SKM-1 treated with dmso at 0.1 percent for 144 hours (cell line): Measurements from ENCODE around the gene DGCR2.
"Not testable (repeated sequence)": the region's sequence is repeated elsewhere in the genome, so short reads cannot be mapped to it uniquely, and the experiment has no call there.

Source experiments
- DNase-seq: peaks from one replicate; lab custom pipeline; 2025; ENCODE audit not compliant: unreplicated experiment; lab: John Stamatoyannopoulos, UW

Gene DGCR2

DNA sequence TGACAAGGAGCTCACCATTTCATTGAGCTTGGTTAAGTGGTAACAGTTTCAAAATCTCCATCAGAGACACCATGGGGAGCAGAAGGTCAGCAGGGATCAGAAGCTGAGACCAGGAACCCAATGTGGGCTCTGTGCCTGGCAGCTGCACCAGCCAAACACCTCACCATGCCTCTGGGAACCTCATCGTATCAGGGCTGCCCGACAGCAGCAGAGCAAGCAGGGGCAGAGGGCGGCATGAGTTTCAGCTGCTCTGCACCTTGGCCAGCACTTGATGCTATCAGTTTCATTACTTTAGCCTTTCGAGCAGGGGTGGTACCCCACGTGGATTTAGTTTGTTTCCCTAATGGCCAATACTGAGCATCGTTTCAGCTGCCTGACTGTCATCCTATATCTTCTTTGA lies 77.8 kb downstream of the DGCR2 start:
- no peak for DNase-seq

DNA sequence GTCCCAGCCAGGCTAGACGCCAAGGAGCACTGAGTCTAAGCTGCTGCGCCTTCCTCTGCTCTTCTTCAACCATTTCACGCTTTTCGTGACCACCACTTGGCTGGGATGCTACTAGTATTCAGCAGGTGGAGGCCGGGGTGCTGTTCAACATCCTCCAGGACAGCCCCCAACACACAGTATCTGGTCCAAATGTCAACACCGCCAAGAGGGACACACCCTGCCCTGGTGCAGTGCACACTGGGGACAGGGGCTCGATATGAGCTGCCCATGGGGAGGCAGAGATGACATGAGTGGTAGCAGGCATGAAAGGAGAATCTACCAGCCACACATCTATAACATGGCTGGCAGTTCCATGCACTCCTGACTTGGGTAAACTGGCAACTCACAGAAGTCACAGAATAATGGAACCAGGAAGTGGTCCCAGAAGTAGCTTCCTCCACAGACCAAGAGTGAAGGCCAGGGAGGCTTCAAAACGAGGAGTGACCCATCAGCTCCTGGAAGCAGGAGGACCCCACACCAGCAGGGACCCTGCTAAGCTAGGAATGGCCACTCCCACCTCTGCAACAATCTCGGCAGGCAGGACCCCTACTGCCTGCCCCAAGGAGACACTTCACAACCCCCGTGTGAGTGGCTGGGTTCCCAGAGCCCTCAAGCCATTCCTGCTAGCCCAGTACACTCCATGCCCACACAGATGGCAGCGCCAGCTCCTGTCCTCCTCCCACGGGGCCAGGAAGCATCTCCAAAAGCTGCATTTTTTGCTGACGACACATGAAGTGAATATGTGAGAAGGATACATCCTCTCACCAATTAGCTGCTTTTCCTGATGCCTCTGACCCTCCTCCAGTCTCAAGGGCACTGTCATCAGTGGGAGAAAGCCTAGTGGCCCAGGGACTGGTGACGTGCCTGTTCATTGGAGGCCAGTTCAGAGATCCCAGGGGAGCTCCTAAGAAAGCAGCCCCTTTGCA lies 78.8 kb downstream of the DGCR2 start:
- DNase-seq = no peak

DNA sequence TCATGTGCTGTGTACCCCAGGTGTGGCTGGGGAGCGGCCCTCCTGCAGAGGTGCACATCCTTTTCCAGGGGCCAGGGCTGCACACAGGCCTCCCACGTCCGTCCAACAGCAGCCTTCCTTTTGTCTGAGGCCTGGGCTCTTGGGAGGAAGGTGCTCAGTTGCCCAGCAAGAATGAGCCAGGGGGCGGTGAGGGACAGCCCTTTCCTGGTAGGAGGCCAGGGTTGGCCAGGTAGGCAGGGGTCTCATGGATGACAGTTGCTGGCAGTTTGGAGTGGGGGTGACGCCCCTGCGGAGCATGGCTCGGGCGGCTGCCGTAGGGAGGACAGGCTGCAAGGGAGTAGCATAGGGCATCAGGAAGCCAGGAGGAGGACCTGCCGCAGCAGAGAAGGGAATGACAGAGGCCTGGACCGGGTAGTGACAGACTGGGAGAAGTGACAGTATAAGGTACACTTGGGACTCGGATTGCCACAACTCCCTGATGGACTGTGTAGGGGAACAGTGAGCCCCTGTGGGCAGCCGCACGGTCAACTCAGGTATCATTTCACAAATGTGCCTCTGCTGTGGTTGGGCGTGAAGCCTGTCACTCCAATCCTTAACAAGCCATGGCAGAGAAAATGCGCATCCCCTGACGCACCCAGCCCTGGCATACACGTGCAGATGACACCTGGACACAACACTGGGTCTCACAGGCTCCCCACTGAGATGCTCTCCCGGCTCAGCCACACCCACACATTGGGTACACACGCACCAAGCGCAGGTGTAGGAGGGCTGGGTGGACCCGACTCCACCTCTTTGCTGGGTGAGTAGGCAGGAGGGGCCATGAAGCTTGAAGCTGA lies 79.7 kb downstream of the DGCR2 start:
- DNase-seq = no peak

DNA sequence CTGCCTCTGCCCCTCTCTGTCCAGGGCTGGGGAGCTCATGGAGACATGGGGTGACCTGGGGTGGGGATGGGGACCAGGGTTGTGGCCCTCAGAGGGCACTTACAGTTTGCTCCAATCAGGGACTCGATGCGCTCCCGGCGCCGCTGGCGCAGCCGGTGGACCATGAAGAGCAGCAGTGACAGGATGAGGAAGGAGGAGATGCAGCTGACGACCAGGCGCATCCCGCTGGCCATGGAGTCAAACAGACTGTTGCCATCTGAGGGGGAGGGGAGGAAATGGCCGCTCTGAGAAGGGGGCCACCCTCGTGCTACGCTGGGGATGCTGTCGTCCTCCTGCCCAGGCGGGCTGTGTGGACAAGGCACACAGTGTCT lies 80.5 kb downstream of the DGCR2 start:
- no peak for DNase-seq

DNA sequence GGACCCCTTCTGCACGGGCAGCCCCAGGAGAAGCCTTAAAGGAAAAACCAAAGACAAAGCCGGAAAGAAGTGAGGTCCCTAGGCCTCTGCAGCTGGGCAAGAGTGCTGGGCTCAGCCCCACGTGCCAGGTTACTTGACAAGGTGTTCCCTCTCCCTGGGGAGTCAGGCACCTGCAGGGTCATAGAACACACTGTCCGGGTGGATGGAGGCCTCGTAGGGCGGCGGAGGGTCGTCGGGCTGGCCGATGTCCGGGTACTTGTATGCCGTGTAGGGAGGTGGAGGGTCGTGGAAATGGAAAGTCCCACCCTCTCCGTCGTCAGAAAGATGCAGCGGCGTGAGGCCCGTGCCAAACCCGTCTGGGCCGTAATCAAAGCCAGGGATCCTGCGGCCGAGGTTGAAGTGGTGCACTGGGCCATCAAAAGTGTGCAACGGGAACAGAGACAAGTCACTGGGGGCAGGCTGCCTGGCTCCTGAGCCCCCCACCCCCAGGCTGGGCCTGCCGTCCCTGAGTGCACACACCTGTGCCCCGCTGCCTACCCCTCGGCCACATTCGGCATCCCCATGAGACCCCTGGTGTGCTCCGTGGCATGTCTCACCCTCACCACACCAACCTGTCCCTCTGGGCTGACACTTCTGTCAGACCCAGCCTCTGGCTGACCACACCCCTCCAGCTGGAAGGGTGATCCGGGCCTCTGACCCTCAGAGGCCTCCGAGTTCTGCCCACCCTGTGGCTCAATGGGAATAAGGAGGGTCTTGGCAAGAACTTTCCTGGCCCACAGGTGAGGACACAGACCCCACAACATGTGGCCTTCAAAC lies 81.1 kb downstream of the DGCR2 start:
- DNase-seq = no peak

DNA sequence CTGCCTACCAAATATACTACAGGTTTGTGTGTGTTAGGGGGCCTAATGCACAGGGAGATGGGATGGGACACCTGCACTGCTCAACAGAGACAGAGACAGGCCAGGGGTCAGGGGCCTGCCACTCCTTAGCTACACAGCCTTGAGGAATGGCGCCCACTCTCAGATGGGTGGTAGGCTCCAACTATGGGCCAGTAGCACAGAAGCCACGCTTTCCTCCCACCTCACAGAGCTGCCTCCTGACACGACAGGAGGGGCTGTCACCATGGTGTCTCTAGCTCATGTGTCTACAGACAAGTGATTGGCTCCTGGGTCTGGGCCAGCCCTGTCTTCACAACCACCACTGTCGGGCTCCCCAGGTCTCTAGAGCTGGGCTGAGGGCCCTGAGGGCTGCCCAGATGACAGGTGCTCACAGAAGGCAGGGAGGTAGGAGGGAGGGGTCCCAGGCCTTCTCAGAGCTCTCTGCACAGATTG lies 81.8 kb downstream of the DGCR2 start:
- no peak for DNase-seq

DNA sequence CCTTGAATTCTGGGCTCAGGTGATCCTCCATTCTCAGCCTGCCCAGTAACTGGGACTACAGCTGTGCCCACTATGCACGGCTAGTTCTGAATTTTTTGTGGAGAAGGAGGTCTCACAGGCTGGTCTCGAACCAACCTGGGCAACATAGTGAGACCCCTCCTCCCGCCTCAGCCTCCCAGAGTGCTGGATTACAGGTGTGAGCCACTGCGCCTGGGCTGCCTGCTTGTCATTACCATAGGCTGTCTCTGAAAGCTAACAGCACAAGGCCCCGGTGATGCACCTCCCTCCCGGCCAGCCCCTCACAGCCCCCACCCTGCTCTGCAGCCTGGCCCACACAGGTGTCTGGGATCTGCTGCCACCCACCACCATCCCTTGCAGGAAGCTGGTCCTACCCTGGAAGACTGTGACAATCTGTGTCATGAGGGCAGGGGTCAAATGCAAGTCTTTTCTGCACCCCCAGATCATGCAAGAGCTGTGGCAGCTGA lies 82.4 kb downstream of the DGCR2 start:
- DNase-seq = no peak

DNA sequence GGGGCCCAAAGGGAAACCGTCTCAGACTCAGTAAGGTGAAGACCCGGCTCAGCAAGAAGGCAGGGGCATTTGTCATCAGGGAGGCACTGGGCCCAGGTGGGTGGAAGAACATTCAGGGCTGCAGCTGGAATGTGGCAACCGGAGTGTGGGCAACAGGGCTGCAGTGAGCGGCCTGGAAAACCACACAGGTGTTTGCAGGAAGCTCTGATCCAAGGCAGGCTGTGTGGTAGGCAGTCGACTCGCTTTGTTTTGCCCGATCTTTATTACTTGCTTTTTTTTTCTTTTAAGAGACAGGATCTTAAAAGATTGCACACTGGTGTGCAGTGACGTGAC lies 82.8 kb downstream of the DGCR2 start:
- no peak for DNase-seq

DNA sequence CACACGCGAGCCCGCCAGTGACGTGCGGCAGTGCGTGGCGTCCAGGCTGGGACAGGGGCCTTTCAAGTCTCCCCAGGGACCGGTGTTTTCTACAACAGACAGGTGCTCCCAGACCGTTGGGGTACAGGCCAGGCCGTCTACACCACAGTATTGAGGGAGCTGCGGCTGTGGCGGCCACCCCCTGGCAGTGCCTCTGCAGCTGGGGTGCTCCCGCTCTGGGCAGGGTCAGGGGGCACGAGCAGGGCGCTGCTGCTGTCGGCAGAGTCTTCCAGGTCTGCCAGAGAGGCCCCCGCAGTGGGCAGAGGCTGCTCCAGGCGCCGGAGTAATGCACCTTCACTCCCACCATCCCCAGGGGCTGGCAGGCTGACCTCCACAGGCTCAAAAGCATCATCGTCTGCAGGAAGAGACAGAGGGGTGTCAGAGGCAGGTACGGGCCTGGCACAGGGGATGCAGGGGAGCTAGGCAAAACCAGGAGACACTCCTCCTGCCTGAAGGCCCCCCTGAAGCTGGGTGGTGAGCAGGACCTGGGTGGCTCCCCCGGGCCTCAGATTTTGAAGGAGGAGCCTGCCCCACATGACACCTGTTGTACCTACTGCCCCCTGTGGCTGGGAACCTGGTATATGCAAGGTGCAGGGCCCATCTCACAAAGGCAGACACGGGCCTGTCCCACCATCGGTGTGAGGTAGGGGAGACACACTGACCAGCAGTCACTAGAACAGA lies 83.3 kb downstream of the DGCR2 start:
- DNase-seq = no peak

DNA sequence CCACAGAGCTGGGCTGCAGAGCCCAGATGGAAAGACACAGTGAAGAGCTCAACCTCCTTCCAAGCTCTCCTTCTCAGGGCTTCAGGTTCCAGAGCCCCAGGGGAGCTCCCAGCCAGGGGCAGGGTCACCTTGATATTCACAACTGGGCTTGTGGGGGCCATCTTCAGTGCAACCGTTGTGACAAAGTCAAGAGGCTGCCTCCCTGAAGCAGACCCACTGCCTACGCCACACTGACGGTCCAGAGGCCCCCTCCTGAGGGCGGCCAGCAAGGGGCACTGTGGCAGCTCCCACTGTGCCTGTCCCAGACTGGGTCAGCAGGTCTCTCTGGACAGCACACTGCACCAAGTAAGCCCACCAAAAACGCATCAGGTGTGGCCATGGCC lies 84.1 kb downstream of the DGCR2 start:
- DNase-seq = no peak

DNA sequence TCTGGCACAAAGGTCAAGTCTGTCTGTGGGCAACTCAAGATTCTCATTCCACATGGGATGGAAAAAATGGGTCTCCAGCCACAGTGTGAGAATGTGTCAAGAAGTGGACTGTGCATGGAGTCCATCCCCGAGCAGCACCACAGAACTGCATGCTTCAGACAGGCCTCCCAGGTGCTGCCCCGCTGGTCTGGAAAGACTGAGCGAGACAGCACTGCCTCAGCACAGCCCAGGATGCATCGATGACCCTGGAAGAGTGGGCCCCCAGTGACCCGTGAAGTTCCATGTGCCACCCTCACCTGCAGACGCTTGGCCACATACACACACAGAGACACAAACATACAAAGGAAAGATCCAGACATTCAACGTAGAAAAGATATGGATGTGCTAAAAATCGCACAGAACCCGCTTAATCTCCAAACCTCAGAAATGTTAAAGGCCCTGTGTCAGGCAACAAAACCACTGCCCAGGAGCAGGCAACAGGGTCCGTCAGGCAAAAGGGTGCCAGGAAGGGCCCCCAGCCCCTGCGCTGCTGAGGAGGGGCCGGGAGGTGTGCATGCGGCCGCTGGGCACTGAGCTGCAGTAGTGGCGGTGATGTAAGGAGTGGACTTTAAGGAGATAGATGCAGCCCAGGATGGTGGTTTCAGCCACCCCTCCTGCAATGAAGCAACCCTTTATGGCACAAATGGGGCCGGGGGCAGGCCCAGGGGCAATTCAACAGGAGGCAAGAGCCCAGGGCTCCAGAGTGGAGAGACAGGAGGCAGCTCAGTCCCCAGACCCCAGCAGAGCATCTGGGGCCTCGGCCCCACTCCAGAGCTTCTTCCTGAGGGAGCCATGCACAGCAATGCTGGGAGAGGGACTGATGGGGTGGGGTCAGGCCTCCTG lies 84.7 kb downstream of the DGCR2 start:
- no peak for DNase-seq

DNA sequence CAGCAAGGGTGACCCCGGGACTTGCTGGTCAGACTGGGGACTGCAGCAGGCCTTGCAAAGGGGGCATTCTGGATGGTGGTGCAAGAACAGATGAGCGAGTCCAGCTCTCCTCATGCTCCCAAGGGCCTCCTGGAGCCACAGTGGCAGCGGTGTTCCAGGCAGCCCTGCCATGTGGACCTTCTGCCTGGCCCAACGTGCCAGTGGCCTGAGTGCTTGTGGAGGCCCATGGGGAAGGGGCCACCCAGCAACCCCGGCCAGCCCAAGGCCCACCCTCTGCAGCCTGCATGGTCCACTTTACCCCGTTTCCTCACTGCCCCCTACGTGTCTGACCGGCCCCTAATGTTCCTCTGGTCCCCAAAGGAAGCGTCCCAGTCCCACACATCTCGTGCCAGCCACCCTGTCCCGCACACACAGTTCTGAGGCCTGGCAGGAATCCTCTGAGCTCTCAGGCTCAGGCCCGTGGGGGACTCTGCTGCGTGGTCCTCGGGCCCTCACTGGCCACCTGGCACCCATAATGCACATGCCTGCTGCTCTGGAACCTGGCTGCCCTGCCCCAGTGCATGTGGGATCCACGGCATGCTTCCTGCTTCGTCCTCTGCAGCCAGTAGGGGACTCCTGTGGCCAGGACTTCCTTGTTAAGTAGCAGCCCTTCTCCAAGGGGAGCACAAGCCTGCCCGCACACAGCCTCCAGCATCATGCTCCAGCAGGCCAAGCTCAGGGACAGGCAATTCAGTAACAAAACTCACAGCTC lies 85.5 kb downstream of the DGCR2 start:
- no peak for DNase-seq

DNA sequence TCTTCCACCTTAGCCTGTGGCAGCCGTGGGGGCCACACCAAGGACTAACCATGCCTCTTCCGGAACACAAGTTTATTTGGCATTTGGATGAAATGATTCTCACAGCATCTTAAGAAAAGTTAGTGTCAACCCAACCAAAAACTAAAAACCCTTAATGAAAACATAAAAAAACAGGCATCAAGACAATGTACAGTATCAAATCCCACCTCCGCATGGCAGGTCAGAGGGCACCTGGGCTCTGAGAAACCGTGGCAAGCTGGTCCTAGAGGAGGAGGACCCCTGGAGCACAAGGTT lies 86.0 kb downstream of the DGCR2 start:
- DNase-seq = no peak

DNA sequence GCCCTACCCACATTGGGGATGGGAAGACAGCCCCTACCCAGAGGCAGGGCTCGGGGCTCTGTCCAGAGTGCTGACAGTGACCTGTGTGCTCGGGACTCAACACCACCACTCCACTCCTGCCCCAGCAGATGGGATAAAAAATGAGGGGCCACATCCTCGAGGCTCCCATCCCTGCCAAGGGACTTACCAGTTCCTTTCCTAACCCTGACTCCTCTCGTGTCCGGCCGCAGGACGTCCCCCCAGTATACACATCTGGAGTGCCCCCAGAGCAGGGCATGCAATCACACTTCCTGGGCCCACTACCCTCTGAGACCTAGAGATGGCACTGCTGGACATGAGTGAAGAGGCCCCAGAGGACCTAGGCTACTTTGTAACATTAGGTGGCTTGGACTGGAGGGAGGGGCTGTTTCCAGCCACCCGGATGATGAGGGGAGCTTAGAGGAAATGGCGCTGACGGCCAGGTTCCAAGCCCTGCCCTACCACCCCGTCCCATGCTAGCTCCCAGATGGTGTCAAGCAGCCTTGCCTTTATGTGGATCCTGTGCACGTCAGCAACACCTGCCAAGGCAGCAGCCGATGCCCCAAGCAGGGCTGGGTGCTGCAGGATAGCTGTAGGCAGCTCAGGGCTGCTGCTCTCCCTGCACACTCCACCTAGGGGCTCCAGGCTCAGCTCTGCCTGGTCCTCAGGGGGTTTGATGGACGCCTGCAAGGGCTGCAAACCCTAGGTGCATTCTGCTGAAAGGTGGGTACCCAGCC lies 86.6 kb downstream of the DGCR2 start:
- no peak for DNase-seq

DNA sequence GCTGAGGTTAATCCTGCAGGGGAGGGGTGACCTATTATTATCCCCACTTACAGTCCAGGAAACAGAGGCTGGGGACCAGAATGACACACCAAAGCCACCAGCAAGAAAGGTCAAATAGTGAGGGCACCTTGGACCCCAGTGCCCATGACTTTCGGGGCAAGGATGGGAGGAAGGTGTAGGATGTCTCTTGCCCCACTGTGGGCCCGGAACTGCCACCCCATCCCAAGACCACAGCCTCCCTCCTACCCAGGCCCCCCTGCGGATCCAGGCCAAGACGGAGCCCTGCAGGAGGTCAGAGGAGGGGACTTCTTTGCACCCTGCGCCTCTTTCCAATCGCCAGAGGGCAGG lies 87.1 kb downstream of the DGCR2 start:
- DNase-seq = not testable (repeated sequence)

DNA sequence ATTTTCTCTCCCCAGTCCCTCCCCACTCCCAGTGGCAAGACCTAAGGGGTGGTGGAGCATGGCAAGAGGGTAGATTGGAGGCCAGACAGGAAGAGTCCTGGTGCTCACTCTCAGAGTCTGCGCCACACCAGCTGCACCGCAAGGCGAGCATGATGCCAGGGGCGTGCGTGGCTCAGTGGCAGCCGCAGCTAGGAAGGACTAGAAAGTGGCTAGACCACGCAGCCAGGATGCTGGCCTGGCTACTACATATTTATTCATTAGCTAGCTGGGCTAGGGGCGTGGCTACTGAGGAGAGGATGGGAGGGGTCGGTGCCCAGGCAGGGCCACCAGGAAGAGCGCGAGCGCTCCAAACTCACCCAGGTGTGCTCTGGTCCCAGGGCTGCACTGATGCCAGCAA lies 87.5 kb downstream of the DGCR2 start:
- not testable (repeated sequence) for DNase-seq

DNA sequence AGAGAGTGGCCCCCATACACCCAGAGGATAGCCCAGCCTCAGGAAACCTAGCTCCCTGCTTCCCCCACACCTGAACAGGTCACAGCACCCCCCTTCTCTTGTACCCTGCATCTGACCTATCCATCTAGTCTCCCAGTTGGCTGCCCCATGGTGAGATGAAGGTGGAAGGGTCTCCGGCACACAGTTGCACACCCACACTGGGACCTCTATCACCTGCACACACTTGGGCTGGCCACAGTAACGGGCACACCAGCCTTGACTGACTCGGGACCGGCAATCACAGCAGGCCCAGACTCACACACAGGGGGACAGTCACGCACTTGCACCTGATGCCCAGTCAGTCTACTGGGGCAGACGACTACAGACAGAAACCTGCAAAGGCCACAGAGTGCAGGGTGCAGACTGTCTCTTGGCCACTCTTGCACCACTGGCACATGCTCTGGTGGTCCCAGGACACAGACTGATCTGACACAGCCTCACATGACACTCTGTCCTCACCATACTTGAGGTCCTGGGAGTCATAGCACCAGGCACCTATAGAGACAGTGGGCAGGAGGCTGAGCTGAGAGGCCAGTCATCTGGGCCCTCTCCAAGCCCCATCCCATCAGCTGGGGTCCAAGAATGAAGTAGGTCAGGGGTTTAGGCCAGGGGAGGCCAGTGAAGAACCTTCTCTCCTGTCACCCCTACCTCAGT lies 88.0 kb downstream of the DGCR2 start:
- DNase-seq = not testable (repeated sequence)

DNA sequence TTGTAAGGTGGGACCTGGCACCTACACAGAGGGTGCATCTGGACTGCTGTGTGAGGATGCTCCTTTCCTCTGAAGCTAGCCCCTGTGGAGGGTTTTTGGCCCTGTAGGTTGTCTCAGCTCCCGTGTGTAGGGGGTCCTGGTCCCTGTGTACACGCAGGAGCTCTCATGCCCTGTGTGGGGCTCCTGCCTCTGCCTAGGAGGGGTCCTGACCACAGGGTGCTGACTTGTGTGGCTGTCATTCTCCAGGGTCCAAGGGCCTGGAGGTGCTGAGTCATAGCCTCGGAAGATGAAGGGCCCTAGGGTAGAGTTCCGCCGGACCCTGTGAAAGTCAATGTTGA lies 88.7 kb downstream of the DGCR2 start:
- DNase-seq = not testable (repeated sequence)
